OCI-LY1 (cell line): Measurements from ENCODE around the gene OLFM3.

ENCODE experiments used
- EZH2 ChIP-seq: fragments of 200-600 bp; sonication (generic), shearing (Covaris generic); IDR thresholded peaks from 2 replicates; pipeline ENCODE4 v1.8.0; 2017; ENCODE audit warnings: borderline replicate concordance, mixed run types, mild to moderate bottlenecking, antibody characterized with exemption, low read length, moderate library complexity, mixed read lengths
- TF ChIP-seq, protein P1 (sequence below): fragments of 200-600 bp; sonication (generic), shearing (Covaris generic); IDR thresholded peaks from 2 replicates; pipeline ENCODE4 v1.5.1; 2017; ENCODE audit warnings: mild to moderate bottlenecking, antibody characterized with exemption, low read length, moderate library complexity, mixed read lengths

DNA sequence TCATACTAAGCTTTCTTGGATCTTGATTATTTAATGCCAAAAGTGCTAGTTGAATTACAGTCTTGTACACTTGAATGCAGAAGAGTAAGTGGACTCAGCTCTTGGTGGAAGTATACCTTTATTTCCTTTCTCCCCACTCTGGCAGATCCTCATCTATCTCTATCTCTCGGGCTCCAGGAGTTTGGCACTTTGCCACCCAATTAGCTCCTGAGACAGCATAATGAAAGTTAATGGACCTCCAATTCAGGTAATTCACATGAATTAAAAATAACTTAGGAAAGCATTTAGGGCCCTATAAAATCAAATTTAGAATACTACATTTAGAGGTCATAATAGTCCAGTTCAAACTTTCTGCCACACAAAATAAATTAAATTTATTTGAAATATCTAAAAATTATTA, 67.4 kb downstream of the OLFM3 start:
- TF ChIP-seq, protein P1, sequence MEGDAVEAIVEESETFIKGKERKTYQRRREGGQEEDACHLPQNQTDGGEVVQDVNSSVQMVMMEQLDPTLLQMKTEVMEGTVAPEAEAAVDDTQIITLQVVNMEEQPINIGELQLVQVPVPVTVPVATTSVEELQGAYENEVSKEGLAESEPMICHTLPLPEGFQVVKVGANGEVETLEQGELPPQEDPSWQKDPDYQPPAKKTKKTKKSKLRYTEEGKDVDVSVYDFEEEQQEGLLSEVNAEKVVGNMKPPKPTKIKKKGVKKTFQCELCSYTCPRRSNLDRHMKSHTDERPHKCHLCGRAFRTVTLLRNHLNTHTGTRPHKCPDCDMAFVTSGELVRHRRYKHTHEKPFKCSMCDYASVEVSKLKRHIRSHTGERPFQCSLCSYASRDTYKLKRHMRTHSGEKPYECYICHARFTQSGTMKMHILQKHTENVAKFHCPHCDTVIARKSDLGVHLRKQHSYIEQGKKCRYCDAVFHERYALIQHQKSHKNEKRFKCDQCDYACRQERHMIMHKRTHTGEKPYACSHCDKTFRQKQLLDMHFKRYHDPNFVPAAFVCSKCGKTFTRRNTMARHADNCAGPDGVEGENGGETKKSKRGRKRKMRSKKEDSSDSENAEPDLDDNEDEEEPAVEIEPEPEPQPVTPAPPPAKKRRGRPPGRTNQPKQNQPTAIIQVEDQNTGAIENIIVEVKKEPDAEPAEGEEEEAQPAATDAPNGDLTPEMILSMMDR, result no peak
- no peak for TF ChIP-seq EZH2
